HG03066 (cell line): ENCODE results near the gene KIN.
"Not testable (repeated sequence)": the region's sequence is repeated elsewhere in the genome, so short reads cannot be mapped to it uniquely, and the experiment has no call there.

Source experiments
- ATAC-seq: cut with Tn5 transposase; IDR thresholded peaks from one replicate; pipeline ENCODE4 v1.9.1; 2021; ENCODE audit warnings: low read depth; ENCODE audit not compliant: unreplicated experiment

The KIN gene

DNA sequence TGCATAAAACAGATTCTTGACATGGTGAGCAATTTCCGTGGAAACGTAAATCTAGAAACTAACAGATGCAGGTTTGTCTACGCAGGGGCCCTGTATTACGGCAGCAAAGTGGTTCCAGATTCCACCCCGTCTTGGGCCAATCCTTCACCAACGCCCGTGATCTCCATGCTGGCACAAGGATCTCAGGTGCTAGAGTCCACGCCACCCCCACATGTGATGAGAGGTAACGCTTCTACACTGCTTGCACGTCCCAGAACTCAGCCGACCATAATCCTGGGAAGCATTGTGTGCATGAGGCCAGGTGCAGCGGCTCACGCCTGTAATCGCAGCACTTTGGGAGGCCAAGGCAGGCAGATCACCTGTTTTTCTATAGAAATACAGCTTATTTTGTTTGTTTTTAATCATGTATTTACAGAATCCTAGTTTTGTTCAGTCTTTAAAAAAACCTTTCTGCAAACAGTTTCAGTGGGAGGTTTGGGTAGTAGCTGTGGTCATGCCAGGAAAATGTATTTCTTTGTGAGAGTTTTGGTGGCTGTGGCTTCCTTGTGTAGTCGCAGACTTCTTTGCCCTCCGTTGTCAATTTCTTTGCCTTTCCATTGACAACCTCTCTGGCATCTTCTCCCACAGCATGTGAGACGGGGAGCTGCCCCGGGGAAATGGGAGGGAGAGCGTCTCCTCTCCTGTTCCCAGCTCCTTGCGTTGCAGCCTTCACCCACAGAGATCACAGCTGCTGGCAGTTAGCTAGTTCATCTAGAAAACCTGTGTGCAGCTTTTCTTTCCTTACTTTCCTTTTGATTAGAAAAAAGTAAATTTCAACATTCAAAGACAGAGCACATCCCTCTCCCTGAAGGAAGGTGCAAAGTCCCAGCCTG, 49.0 kb downstream of the KIN start:
- no peak for ATAC-seq

DNA sequence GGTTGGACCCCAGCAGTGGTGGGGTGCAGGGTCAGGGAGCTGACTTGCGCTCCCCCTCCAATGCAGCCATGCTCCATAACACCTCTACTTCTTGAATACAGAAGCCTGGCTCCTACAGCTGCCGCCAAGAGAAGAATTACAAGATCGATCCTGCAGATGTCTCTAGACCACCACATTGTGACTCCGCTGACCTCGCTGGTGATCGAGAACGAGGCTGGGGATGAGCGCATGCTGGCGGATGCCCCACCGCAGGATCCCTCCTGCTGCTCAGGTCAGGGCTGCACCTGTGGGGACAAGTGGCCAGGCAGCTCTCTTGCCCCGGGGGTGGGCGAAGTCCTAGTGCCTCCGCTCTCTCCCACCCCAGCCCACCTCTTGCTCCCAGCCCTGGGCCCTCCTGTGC, 53.0 kb downstream of the KIN start:
- ATAC-seq, result no peak

DNA sequence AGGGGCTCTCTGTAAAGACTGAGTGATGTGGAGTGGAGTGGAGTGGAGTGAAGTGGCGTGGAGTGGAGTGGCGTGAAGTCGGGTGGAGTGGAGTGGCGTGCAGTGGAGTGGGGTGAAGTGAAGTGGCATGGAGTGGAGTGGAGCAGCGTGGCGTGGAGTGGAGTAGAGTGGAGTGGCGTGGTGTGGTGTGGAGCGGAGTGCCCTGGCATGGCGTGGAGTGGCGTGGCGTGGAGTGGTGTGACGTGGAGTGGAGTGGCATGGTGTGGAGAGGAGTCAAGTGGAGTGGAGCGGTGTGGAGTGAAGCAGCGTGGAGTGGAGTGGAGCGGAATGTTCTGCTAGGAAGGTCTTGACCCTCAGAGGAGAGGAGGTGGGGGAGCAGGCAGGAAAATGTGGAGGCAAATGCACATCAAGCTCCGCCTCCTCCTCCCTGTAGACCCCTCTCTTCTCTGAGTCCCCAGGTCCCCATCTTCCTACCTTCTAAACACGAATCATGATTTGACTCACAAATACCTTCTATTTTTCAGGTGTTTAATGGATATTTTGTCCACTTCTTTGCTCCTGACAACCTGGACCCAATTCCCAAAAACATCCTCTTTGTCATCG, 64.8 kb downstream of the KIN start:
- ATAC-seq, result no peak

DNA sequence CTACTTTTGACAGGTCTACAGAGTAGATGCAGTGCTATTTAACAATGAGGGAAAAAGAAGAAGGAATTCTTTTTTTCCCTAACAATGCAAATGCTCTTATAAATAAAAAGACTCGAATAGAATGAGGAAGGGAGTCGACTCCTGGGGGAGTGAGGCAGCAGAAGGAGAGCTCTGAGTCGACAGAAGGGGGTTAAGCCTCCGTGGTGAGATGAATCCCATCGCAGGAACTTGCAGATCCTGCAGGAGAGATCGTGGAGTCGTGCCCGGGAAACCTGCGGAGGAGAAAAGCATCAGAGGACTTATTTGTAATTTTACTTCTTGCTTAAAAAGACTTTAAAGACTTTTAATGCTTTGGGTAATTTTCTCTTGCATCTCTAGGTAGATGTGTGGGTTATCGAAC, 67.3 kb downstream of the KIN start:
- ATAC-seq, result no peak

DNA sequence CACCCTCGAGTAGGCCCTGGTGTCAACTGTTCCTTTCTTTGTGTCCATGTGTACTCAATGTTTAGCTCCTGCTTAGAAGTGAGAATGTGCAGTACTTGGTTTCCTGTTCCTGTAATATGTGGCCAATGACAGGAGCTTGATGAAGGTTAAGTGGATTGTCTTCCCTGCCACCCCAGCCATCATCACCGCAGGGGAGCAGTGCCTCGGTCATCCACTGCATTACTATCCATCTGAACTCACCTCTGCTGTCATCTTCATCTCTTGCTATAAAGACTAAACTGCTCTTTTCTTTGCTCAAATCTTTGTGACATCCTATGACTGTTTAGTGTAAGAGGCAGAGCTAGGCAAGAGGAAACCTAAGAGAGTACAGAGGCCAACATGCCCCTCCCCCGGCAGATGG, 69.1 kb downstream of the KIN start:
- no peak for ATAC-seq

DNA sequence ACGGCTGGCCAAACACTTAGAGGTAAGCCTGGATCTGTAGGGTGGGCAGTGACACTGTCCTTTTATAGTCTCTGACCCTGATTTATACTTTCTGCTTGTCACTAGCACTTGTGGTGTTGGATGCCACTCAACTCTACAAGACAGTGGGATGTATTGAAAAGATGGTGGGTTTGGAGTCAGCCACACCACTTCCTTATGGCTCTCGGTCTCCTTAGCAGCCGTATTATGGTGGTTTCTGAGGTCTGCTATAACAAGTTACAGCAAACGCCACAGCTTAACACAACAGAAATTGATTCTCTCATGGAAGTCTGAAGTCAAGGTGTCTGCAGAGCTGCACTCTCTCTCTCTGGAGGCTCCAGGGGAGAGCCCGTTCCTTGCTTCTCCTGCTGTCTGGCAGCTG, 70.0 kb downstream of the KIN start:
- ATAC-seq, result no peak

DNA sequence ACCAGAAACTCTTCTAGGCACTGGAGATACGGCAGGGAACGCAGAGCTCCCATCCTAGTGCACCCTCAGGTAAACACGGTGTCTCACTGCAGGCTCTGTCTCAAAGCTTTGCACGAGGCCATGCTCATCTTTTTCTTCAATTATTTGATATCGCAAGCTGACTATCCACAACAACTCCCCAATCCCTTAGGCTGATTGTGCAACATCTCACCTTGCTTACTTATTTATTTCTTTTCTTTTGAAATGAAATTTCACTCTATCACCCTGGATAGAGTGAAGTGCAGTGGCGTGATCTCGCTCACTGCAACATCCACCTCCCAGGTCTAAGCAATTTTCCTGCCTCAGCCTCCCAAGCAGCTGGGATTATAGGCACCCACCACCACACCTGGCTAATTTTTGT, 72.3 kb downstream of the KIN start:
- no peak for ATAC-seq

DNA sequence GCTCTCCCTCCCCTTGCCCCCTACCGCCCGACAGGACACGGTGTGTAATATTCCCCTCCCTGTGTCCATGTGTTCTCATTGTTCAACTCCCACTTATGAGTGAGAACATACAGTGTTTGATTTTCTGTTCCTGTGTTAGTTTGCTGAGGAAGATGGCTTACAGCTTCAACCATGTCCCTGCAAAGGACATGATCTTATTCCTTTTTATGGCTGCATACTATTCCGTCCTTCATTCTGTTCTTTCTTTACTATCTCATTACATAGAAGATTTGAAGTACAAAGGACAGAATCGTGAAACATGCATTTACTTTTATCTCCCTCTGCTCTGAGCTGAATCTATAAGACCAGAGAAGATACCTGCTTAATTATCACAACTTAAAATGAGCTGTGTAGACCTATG, 76.7 kb downstream of the KIN start:
- ATAC-seq, result not testable (repeated sequence)

DNA sequence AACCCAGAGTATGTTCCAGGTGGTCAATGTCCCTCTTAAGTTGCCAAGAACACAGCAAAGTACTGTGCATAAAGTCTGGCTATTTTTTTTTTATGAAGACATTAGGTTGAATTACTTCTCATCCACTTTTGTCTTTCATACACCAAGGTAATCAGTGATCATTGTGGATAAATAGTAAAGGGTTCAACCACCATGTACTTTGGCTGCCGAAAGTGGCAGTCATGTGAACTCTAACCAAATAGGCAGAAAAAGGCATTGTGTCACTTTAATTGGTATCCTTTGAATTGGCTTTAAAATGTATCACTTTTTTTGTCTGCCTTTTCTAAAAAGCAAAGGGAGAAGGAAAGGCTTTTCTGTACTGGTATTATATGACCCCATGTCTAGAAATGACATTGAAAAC, 77.3 kb downstream of the KIN start:
- ATAC-seq, result no peak

DNA sequence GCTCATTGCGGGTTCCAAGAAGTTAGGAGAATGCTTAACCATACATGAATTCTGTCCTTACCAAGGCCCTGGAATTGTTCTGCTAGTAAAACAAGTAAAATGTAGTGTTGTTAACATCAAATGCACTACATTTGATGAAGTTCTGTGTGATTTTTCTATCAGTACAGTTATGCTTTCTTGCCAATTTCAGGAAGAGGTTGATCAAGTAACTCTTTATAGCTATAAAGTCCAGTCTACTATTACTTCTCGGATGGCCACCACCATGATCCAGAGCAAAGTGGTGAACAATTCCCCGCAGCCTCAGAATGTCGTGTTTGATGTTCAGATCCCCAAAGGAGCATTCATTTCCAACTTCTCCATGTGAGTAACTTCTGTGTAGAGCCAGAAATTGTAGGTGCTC, 79.0 kb downstream of the KIN start:
- no peak for ATAC-seq

DNA sequence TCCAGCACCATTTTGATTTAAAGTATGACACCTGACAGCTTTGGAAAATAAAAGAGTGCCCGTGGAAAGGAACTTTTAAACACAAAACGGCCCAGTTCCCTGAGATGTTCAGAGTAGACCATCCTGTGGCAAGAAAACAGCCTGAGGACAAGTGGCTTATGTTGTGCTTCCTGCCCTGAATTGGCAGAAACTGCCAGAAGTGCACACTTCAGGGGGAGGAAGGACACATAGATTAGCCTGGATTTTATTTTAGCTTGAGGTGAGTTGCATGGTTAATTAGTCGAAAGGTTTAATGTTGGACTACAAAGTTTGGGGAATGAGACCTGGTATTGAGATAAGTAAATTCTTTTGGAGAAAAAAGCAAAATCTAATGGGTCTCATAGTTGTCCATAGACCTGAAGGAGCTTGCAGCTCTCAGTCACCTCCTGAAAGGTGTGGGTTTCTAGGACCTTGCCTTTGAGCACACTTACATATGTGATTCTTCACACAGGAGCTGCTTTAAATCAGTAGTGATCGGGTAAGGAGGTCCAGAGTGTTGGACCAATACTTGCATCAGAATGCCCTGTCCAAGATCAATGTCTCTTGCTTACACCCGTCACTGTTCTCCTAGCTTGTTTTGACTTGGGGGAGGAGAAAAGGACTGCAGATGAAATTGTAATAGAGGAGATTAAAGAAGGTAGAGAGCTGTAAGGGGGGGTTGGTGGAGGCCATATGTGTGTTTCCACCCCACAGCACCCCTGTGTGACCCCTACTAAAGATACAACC, 79.8 kb downstream of the KIN start:
- no peak for ATAC-seq

DNA sequence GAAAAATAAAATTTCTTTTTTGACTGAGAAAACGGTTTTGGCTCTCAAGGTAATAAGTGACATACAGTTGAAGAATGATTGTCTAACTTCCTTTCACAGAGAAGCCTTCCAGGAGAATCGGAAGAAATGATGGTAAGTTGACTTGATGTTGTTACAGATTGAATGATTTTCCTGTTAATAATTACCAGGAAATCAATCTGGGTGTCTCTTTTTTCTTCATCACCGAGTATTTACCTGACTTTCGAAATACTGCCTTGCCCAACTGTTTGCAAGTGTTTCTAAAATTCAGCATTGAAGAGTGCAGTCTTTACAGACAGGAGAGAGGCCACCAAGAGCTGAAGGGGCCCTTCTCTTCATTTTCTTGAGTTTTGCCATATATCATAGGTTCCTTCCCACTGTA, 80.7 kb downstream of the KIN start:
- no peak for ATAC-seq

DNA sequence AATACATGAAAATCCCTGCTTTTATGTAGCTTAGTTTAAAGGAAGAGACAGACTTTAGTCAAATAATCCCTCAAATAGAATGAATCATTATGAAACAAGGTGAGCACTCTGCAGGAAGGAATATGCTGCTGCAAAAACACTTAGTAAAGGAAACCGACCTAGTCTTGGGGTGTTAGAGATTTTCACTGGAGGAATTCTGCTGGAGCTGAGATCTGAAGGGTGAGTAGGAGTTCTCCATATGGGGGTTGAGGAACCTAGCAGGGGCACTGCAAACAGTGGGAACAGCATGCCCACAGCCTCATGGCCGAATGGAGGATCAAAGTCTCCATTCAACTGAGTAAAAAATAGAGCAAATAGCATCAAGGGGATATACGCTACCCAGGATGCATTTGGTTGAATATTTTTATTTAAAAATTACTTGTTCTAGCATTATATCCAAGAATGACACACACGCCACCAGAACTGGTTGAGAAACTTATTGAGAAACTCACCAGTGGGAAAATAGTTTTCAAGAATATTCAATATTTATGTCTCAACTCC, 81.2 kb downstream of the KIN start:
- no peak for ATAC-seq

DNA sequence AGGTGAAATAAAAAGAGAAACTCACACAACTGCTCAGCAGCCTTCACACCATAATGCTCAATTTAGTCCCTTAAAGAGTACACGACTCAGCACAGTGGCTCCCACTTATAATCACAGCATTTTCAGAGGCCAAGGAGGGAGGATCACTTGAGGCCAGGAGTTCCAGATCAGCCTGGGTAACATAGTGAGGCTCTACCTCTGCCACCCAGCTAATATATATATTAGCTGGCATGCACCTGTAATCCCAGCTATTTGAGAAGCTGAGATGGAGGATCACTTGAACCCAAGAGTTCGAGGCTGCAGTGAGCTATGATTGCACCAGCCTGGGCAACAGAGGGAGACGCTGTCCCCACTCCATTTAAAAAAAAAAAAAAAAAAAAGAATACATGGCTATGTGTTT, 82.5 kb downstream of the KIN start:
- ATAC-seq, result no peak

DNA sequence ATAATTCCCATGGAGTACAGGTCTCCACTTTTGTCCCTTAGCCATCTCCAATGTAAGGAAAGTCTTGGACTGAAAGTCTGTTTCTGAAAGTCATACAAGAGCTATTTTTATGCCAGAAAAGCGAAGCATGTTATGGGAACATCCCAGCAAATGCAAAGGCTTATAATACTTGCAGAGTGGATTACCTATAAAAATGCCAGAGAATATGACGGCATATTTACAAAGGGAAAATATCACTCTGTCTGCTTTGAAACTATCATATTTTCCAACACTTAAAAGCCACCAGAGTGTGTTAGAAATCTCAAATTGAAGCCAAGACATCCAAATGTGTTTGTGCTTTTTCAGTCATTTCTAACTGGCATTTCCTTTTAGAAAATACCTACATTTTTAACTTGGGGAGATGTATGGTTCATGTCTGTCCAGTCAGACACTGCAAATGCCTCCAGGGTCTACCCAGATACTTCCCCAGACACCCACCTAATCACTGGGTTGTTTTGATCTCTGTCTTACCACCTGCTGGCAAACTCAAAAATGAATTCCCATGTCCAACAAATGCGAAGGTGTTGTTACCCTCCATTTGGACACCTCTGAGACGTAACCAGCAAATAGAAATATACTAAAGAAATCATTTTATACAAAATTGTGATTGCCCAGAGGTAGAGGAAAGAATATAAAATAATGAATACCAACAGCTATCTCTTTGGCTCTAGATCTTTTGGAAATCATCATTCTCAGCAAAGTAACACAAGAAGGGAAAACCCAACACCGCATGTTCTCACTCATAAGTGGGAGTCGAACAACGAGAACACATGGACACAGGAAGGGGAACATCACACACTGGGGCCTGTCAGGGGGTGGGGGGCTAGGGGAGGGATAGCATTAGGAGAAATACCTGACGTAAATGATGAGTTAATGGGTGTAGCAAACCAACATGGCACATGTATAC, 83.4 kb downstream of the KIN start:
- no peak for ATAC-seq

DNA sequence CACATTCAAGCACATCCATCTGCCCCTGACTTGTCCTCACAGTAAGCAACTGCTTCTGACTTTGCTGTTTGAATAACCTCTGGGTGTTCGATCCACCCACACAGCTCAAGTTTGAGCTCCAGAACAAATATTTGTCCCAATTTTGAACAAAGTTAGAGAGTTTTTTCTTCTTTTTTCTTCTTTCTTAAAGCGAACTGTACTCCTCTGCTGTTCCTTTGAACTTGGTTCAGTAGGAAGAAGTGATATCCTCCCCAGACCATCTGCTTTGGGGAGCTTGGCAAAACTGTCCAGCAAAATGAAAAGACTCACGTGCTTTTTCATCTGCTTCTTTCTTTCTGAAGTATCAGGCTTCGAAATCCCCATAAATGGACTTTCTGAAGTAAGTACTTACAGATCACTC, 84.7 kb downstream of the KIN start, which contains the start of gene ITIH2:
TSS of gene ITIH2 (plus strand) at position 177 of the 400 bp plus-strand sequence. CDS start at position 296, 119 bp downstream.
- no peak for ATAC-seq

DNA sequence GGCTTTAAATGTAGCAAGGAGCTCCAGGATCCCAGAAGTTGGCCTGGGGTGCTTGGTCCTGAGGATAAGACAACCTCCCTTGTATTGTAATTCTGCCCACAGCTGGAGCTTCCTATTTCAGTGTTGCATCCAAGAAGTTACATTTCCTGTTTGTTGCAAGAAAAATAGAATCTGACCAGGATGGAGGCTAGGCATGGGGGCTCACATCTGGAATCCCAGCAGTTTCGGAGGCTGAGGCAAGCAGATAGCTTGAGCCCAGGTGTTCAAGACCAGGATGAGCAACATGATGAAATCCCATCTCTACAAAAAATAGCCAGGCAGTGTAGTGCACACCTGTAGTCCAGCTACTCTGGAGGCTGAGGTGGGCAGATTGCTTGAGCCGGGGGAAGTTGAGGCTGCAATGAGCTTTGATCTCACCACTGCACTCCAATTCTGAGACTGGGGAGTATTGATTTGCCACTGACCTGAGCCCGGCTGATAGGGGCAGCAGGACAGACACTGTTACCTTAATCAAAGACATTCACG, 85.4 kb downstream of the KIN start:
- no peak for ATAC-seq

DNA sequence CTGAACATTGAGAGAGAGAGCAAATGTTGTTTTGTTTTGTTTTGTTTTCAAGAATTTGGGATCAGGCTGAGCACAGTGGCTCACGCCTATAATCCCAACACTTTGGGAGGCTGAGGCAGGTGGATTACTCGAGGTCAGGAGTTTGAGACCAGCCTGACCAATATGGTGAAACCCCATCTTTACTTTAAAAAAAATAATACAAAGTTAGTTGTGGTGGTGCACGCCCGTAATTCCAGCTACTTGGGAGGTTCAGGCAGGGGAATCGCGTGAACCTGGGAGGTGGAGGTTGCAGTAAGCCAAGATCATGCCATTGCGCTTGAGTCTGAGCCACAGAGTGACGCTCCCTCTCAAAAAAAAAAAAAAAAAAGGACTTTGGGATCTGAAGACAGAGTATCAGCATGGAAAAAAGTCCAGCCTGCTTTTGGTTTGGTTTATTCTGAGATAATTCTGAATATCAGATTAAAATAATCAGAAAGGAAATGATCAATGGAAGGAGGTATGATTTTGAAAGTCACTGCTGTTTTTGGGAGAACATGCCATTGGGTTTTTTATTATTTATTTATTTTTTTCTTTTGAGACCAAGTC, 86.5 kb downstream of the KIN start:
- no peak for ATAC-seq
